Activated CD4-positive, alpha-beta memory T cell treated with anti-CD3 and anti-CD28 coated beads, Interleukin-2, amount 10 ng/mL, durations not matched to agents 7 days and 5 days (primary cell): Measurements from ENCODE around the gene PEX3. TPM values are rescaled to one million over a fixed set of nuclear protein-coding genes. Genes with fewer than 3 reads are reported as not detected.
"Not testable (repeated sequence)": the region's sequence is repeated elsewhere in the genome, so short reads cannot be mapped to it uniquely, and the experiment has no call there.

Experiments used
- CTCF ChIA-PET: fragments of 350-600 bp; sonication (Branson Sonifier 250); formaldehyde crosslinking; loops from one replicate; lab custom pipeline; 2021; ENCODE audit warnings: antibody characterized with exemption, inconsistent platforms; lab: Charles Lee
- POLR2A ChIA-PET: fragments of 350-600 bp; sonication (Branson Sonifier 250); formaldehyde crosslinking; loops from one replicate; lab custom pipeline; 2021; ENCODE audit warnings: antibody characterized with exemption; lab: Charles Lee
- DNase-seq: peaks from one replicate; pipeline ENCODE4 v3.0.0-alpha.2; 2020
- H3K27ac Mint-ChIP-seq: one replicate; pipeline ENCODE4 v1.8.0; 2021; ENCODE audit warnings: mild to moderate bottlenecking, mixed read lengths
- H3K27me3 Mint-ChIP-seq: one replicate; pipeline ENCODE4 v1.8.0; 2021; ENCODE audit warnings: mixed read lengths
- H3K36me3 Mint-ChIP-seq: one replicate; pipeline ENCODE4 v1.8.0; 2021; ENCODE audit warnings: low read depth, mixed read lengths
- H3K4me1 Mint-ChIP-seq: one replicate; pipeline ENCODE4 v1.8.0; 2021; ENCODE audit warnings: mixed read lengths
- H3K4me3 Mint-ChIP-seq: one replicate; pipeline ENCODE4 v1.8.0; 2021; ENCODE audit warnings: mild to moderate bottlenecking, mixed read lengths
- H3K9me3 Mint-ChIP-seq: one replicate; pipeline ENCODE4 v1.8.0; 2021; ENCODE audit warnings: mixed read lengths
- total RNA-seq, 2 experiments: library from RNA; stranded (reverse); gene quantifications; one replicate each; pipeline ENCODE4 v1.2.3, GENCODE V29; 2021

PEX3 gene
- total RNA-seq, 2 experiments from 2014 or later, result 14.1 to 15.9 TPM

DNA sequence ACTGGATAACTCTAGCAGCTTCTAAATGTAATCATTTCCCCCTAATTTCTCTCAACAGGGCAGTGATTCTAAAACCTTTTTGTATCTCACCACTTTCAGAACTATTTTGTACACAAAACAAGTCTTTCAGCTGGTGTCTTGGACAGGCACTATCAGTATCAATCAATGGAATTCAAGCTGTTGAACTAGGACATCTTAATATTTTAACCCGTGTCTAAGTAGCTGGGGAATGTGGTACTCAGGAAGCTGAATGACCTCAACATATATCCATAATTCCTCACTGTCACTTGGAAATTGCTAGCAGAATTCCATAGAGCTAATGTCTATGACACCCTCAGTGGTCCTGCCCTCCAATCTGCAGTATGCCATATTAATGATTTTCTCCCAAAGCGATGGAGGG lies 24.6 kb upstream of the PEX3 start:
- peaks cover 1% of the 10 kb centered on the region for H3K4me1 Mint-ChIP-seq
- no peak for DNase-seq
- H3K27ac Mint-ChIP-seq, result no peak overlapping the region
- ChIA-PET CTCF (interaction anchor here (0.6 to 4.5 kb wide), 8 partner anchors 11 to 952 kb away, joined by 3 to 32 read pairs (median 4); partner anchors contain the start of genes ADAT2 and PEX3), POLR2A (no interaction called here)
- H3K9me3 Mint-ChIP-seq, result no peaks in the 10 kb centered on the region
- no peaks in the 10 kb centered on the region for H3K27me3 Mint-ChIP-seq
- H3K4me3 Mint-ChIP-seq, result no peak overlapping the region
- H3K36me3 Mint-ChIP-seq, result peaks cover 9% of the 10 kb centered on the region

DNA sequence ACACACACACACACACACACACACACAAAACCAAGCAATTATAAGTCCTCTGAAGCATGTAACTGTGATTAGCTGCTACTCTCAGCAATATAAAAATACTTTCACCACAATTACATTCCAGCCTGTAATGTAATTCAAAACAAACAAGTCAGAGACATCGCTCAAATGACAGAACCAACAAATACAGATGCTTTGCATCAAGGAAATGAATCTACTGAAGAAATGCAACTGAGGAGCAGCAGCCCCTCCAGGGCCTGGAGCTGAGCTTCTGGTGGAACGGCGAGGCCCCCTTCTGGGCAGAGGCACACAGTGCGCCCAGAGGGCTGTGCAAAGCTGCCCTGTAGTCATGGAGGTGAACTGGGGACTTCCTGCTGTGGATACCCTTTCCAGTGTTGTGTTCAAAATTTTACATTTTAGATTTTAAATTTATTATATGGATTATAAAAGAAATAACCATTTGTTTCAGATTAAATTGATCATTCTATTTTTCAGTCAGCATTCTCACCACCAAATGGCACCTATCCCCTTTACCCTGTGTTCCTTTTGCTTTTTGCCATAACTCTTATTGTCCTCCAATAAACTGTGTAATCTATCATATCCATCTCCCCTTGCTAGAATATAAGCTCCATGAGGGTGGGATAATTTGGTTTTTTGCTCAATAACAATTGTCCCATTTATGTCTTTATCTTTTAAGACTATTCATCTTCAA lies 23.3 kb upstream of the PEX3 start:
- Mint-ChIP-seq H3K9me3 (no peaks in the 10 kb centered on the region), H3K4me3 (no peak overlapping the region), H3K36me3 (peaks cover 10% of the 10 kb centered on the region), H3K4me1 (peaks cover 1% of the 10 kb centered on the region), H3K27ac (no peak overlapping the region), H3K27me3 (no peaks in the 10 kb centered on the region)
- DNase-seq, result peak; percentile 72
- ChIA-PET POLR2A (interaction anchor here (1.2 kb wide), 2 partner anchors 23 to 30 kb away, joined by 4 read pairs; partner anchors contain the start of genes ADAT2 and PEX3), CTCF (interaction anchor here (0.6 to 4.5 kb wide), 24 partner anchors 10 to 954 kb away, joined by 3 to 34 read pairs (median 4); no protein-coding TSS in a partner anchor)

DNA sequence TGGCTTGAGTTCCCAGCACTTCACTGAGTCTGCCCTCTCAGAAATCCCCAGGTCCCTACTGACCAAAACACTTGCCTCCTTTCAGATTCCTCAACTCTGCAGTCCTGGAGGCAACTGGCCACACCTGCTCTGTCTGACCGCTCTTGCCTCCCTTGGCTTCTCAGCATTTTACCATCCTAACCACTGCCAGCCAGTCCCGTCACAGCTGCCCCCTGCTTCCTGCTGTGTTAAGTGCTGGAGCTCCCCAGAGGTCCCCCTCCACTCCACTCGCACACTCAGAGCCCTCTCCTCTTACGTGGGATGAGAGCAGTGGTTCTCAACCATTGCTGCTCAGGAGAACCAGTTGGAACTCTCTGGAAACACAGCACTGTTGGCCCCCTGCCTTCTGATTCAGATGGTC lies 20.6 kb upstream of the PEX3 start:
- no peak for DNase-seq
- H3K4me3 Mint-ChIP-seq, result no peak overlapping the region
- H3K9me3 Mint-ChIP-seq, result no peaks in the 10 kb centered on the region
- H3K27me3 Mint-ChIP-seq, result no peaks in the 10 kb centered on the region
- CTCF ChIA-PET, result interaction anchor here (1.2 to 3.5 kb wide), 2 partner anchors 197 to 737 kb away, joined by 5 to 34 read pairs; no protein-coding TSS in a partner anchor
- POLR2A ChIA-PET, result no interaction called here
- no peak overlapping the region for H3K27ac Mint-ChIP-seq
- H3K36me3 Mint-ChIP-seq, result peaks cover 8% of the 10 kb centered on the region
- H3K4me1 Mint-ChIP-seq, result peaks cover 1% of the 10 kb centered on the region

DNA sequence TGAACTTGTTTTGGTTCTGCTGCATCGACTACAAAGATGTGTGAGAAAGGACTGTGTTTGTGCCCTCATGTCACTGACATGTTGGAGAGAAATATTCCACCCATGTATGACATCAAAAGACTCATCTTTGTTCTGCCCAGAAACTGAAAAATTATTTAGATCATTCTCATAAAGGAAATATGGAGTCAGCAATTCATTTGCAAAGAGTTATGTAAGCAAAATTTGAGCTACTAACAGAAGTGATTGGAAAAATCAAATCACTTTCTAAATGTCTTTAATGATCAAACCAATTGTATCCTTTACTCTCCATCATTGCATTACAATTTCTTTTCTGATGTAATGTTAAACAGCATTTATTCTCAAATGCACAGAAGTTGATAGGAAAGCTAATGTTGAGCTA lies 19.4 kb upstream of the PEX3 start:
- CTCF ChIA-PET, result interaction anchor here (0.5 kb wide), 1 partner anchor 1223 kb away, joined by 3 read pairs; no protein-coding TSS in a partner anchor
- DNase-seq, result no peak
- no peak overlapping the region for H3K27ac Mint-ChIP-seq
- no peaks in the 10 kb centered on the region for H3K27me3 Mint-ChIP-seq
- peaks cover 10% of the 10 kb centered on the region for H3K36me3 Mint-ChIP-seq
- no peak overlapping the region for H3K4me3 Mint-ChIP-seq
- POLR2A ChIA-PET, result interaction anchor here (1.3 kb wide), 1 partner anchor 19 kb away, joined by 3 read pairs; the partner anchor contains the start of genes ADAT2 and PEX3
- peaks cover 1% of the 10 kb centered on the region for H3K4me1 Mint-ChIP-seq
- no peaks in the 10 kb centered on the region for H3K9me3 Mint-ChIP-seq

DNA sequence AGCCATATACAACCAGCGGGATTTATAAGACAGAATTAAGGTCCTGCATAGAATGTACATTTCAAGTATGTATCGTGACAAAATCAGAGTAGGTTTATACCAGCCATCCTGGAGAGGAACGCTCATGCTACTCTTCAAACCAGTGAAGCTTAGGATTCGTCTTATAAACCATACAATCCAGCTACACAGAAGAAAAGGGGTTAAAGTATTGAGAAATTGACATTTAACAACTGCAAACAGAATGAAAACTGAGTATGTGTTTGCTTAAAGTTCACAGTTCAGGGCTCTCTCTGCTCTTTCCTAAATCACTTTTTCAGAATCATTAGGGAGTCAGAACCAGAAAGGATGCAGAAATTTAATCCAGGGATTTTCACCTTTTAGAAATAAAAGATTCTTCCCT lies 18.0 kb upstream of the PEX3 start:
- H3K9me3 Mint-ChIP-seq, result no peaks in the 10 kb centered on the region
- no peaks in the 10 kb centered on the region for H3K4me1 Mint-ChIP-seq
- no peak overlapping the region for H3K4me3 Mint-ChIP-seq
- POLR2A ChIA-PET, result no interaction called here
- H3K27me3 Mint-ChIP-seq, result no peaks in the 10 kb centered on the region
- CTCF ChIA-PET, result interaction anchor here (1.4 kb wide), 1 partner anchor 740 kb away, joined by 3 read pairs; no protein-coding TSS in a partner anchor
- no peak overlapping the region for H3K27ac Mint-ChIP-seq
- peaks cover 17% of the 10 kb centered on the region for H3K36me3 Mint-ChIP-seq
- DNase-seq, result no peak

DNA sequence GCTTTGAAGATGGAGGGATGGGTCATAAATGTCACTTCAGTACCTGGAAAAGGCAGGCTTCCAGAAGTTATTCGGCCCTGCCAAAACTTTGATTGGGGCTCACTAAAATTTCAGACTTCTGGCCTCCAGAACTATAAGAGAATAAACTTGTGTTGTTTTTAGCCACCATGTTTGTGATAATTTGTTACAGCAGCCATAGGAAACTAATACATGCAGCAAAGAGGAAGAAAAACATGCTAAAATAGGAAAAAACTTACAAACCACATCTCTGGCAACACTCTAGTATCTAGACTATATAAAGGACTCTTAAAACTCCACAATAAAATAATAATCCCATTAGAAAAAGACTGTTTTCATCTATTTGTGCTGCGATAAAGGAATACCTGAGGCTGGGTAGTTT lies 9.6 kb upstream of the PEX3 start:
- ChIA-PET POLR2A (interaction anchor here (2.5 kb wide), 1 partner anchor 10 kb away, joined by 20 read pairs; the partner anchor contains the start of genes ADAT2 and PEX3), CTCF (interaction anchor here (2.1 kb wide), 1 partner anchor 10 kb away, joined by 7 read pairs; the partner anchor contains the start of genes ADAT2 and PEX3)
- Mint-ChIP-seq H3K9me3 (no peaks in the 10 kb centered on the region), H3K27ac (peak overlapping the region; percentile 76), H3K4me1 (peaks cover 28% of the 10 kb centered on the region), H3K36me3 (peaks cover 56% of the 10 kb centered on the region), H3K4me3 (no peak overlapping the region), H3K27me3 (no peaks in the 10 kb centered on the region)
- no peak for DNase-seq

DNA sequence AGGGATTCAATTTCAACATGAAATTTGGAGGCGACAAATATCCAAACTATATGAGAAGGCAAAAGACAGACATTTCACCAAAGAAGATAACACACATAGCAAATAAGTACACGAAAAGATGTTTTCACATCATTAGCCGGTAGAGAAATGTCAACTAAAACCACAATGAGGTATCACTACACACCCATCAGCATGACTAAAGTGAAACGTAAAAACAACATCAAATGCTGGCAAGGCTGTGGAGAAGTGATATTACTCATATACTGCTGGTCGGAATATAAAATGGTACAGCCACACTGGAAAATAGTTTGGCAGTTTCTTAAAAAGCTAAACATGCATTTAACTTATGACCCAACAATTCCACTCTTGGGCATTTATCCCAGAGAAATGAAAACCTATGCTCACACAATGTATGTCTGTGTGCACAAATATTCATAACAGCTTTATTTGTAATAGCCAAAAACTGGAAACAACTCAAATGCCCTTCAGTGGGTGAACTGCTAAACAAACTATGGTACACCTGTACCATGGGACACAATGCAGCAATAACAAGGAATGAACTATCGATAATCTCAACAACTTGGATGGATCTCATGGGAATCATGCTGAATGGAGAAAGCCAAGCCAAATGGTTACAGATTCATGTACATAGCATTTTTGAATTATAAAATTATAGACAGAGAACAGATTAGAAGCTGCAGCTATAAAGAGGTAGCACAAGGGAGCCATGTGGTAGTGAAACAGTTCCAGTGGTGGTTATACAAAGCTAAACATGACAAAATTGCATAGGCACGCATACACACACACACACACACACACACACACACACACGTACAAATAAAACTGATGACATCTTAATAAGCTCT lies 8.7 kb upstream of the PEX3 start:
- DNase-seq, result no peak
- Mint-ChIP-seq H3K27me3 (no peaks in the 10 kb centered on the region), H3K4me1 (peaks cover 29% of the 10 kb centered on the region), H3K9me3 (no peaks in the 10 kb centered on the region), H3K27ac (peak overlapping the region; percentile 76), H3K36me3 (peaks cover 50% of the 10 kb centered on the region), H3K4me3 (no peak overlapping the region)
- ChIA-PET POLR2A (interaction anchor here (0.6 to 2.5 kb wide), 6 partner anchors 9 to 495 kb away, joined by 3 to 20 read pairs (median 4); partner anchors contain the start of genes ADAT2, FUCA2 and PEX3), CTCF (interaction anchor here (1.0 to 2.1 kb wide), 3 partner anchors 8 to 15 kb away, joined by 3 to 8 read pairs (median 7); partner anchors contain the start of genes ADAT2 and PEX3)

DNA sequence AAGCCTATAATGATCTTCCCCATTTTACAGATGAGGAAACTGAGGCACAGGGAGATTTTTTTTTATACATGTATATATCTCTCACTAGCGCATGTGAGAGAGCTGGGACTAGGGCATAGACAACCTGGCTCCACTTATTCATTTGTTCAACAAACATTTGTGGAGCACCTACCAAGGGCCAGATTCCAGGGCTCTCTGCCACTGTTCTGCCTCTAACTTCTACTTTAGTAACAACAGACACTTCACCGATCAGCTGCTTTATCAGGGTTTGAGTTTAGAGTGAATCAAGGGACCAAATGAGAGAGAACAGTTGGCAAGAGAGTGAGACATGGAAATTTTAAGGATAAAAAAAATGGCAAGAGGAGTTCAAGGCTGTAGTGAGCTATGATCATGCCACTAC lies 7.5 kb upstream of the PEX3 start:
- Mint-ChIP-seq H3K4me1 (peaks cover 36% of the 10 kb centered on the region), H3K9me3 (no peaks in the 10 kb centered on the region), H3K4me3 (no peak overlapping the region), H3K27ac (no peak overlapping the region), H3K27me3 (no peaks in the 10 kb centered on the region), H3K36me3 (peaks cover 43% of the 10 kb centered on the region)
- ChIA-PET CTCF (interaction anchor here (1.9 kb wide), 1 partner anchor 16 kb away, joined by 8 read pairs; no protein-coding TSS in a partner anchor), POLR2A (interaction anchor here (1.1 to 2.5 kb wide), 4 partner anchors 8 to 496 kb away, joined by 3 to 20 read pairs (median 4); partner anchors contain the start of genes ADAT2, FUCA2 and PEX3)
- DNase-seq, result no peak

DNA sequence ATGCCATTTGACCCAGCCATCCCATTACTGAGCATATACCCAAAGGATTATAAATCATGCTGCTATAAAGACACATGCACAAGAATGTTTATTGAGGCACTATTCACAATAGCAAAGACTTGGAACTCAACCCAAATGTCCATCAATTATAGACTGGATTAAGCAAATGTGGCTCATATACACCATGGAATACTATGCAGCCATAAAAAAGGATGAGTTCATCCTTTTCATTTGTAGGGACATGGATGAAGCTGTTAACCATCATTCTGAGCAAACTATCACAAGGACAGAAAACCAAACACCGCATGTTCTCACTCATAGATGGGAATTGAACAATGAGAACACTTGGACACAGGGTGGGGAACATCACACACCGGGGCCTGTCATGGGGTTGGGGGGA lies 2.7 kb upstream of the PEX3 start:
- H3K4me3 Mint-ChIP-seq, H3K27me3 Mint-ChIP-seq, H3K9me3 Mint-ChIP-seq, DNase-seq, H3K27ac Mint-ChIP-seq: not testable (repeated sequence)
- Mint-ChIP-seq H3K36me3 (peaks cover 14% of the 10 kb centered on the region), H3K4me1 (peaks cover 35% of the 10 kb centered on the region)
- ChIA-PET CTCF (interaction anchor here (1.4 kb wide), 1 partner anchor 53 kb away, joined by 3 read pairs; no protein-coding TSS in a partner anchor), POLR2A (interaction anchor here (1.9 kb wide), 1 partner anchor 19 kb away, joined by 5 read pairs; no protein-coding TSS in a partner anchor)

DNA sequence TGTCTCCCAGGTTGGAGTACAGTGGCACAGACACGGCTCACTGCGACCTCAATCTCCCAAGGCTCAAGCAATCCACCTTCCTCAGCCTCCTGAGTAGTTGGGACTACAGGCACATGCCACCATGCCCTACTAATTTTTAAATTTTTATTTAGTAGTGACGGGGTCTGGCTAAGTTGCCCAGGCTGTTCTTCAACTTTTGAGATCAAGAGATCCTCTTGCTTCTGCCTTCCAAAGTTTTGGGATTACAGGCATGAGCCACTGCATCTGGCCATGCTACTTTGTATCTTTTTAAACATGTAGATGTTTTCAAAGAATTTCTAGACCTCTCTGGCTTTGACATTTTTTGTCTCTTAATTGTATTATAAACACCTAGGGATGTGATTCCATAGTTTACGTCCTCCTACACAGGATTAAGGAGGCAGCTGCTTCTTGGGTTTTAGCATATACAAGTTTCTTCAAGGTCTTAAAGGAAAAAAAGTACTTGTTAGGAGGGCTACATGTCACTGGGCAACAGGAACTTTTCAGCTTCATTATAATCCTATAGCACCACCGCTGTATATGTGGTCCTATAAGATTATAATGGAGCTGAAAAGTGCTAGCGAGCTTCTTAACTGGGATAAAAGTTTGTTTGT lies 1.4 kb upstream of the PEX3 start:
- Mint-ChIP-seq H3K4me1 (peaks cover 38% of the 10 kb centered on the region), H3K9me3 (no peaks in the 10 kb centered on the region), H3K27ac (peak overlapping the region; percentile 92), H3K36me3 (peaks cover 7% of the 10 kb centered on the region), H3K4me3 (peak overlapping the region; percentile 92), H3K27me3 (no peaks in the 10 kb centered on the region)
- ChIA-PET CTCF (interaction anchor here (0.9 kb wide), 1 partner anchor 21 kb away, joined by 3 read pairs; no protein-coding TSS in a partner anchor), POLR2A (interaction anchor here (0.8 to 5.2 kb wide), 9 partner anchors 21 to 615 kb away, joined by 3 to 45 read pairs (median 6); partner anchors contain the start of genes FUCA2, HIVEP2 and LTV1)
- no peak for DNase-seq

DNA sequence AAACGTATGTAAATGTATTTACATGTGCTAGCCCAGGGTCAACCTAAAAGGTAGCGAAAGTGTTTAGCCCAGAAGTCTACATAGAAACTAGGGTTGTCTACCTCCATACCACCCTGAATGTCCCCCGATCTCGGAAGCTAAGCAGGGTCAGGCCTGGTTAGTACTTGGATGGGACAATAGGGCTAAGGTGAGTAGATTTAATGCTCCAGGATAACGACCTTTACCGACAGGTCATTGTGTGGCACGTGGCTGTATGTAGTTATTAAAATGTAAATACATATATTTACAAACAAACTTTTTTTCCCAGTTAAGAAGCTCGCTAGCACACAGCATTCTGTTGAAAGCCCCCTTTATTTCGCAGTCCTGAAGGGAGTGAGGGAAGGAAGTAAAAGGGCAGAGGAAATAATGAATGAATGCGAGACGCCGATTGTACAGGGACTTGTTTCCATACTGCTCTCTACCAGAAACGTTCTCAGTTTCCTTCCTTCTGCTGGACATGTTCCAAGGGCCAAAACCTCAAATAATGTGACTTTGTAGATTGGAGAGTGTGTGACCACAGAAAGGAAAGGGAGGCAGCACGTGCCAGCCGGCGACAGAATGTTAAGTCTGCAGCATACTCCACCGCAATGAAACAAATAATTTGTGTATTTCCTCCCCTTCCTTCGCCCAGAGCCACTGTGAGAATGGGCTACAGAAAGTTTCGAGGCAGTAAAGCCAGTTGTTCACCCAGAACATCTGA lies 722 bp upstream of the PEX3 start:
- Mint-ChIP-seq H3K9me3 (no peaks in the 10 kb centered on the region), H3K27me3 (no peaks in the 10 kb centered on the region), H3K27ac (peak overlapping the region; percentile 92), H3K4me3 (peak overlapping the region; percentile 92), H3K4me1 (peaks cover 40% of the 10 kb centered on the region), H3K36me3 (peaks cover 3% of the 10 kb centered on the region)
- DNase-seq, result peak; percentile 40
- CTCF ChIA-PET, result interaction anchor here (0.7 to 1.2 kb wide), 6 partner anchors 8 to 125 kb away, joined by 3 to 7 read pairs (median 3); no protein-coding TSS in a partner anchor
- POLR2A ChIA-PET, result interaction anchor here (0.7 to 5.2 kb wide), 25 partner anchors 8 to 614 kb away, joined by 3 to 45 read pairs (median 5); partner anchors contain the start of genes FUCA2, HIVEP2 and LTV1
